ENCODE data around the gene ZFR. TPM values are rescaled to one million over a fixed set of nuclear protein-coding genes. Genes with fewer than 3 reads are reported as not detected.

Gene ZFR
- total RNA-seq, 1 experiment from 2014 or later = 83.1 TPM

Small RNAs within 50 kb of the gene (small RNA-seq; reads per million reads assigned to genes)
- gene MIR579 = not detected
- gene RNU6-378P = not detected

Other genes starting within 250 kb of the ZFR start
- gene MTMR12, start 131.8 kb downstream of the ZFR start, total RNA-seq (2014; rRNA removed; shearing (Covaris generic)) = 15.7 and 16.0 TPM in 2 replicates
- gene SUB1, start 140.8 kb upstream of the ZFR start, total RNA-seq (2014; rRNA removed; shearing (Covaris generic)) = 304 TPM in 2 replicates